GM21381 (cell line): ENCODE results near the gene RLN1.
"Not testable (repeated sequence)": the region's sequence is repeated elsewhere in the genome, so short reads cannot be mapped to it uniquely, and the experiment has no call there.

Experiments
- ATAC-seq: cut with Tn5 transposase; IDR thresholded peaks from one replicate; pipeline ENCODE4 v1.9.1; 2021; ENCODE audit warnings: mild to moderate bottlenecking, moderate library complexity; ENCODE audit not compliant: unreplicated experiment

The RLN1 gene

GRCh38 chr9:5338992-5339981, at the start of gene RLN1:
Gene RLN1 (minus strand): TSS chr9:5339876. CDS start chr9:5339746, 130 bp downstream.
- peak; percentile 99 for ATAC-seq

- no peak for ATAC-seq
Observed at GRCh38 chr9:5389109-5389732, 49.5 kb upstream of the RLN1 start.

GRCh38 chr9:5388026-5388819, 48.5 kb upstream of the RLN1 start:
- ATAC-seq, result no peak

GRCh38 chr9:5384436-5384835, 44.8 kb upstream of the RLN1 start:
- ATAC-seq, result no peak

- no peak for ATAC-seq
Observed at GRCh38 chr9:5382479-5382878, 42.8 kb upstream of the RLN1 start.

GRCh38 chr9:5375790-5376477, 36.3 kb upstream of the RLN1 start:
- no peak for ATAC-seq

GRCh38 chr9:5375091-5375490, 35.4 kb upstream of the RLN1 start:
- no peak for ATAC-seq

- peak; percentile 98 for ATAC-seq
Observed at GRCh38 chr9:5364294-5365024, 24.8 kb upstream of the RLN1 start.

- ATAC-seq, result no peak
Observed at GRCh38 chr9:5361326-5362010, 21.8 kb upstream of the RLN1 start.

- ATAC-seq, result no peak
Observed at GRCh38 chr9:5360341-5360740, 20.7 kb upstream of the RLN1 start.

GRCh38 chr9:5357431-5358105, 17.9 kb upstream of the RLN1 start:
- ATAC-seq, result no peak

- ATAC-seq, result no peak
Observed at GRCh38 chr9:5355817-5356216, 16.1 kb upstream of the RLN1 start.

GRCh38 chr9:5355226-5355625, 15.6 kb upstream of the RLN1 start:
- no peak for ATAC-seq

GRCh38 chr9:5354184-5354583, 14.5 kb upstream of the RLN1 start:
- ATAC-seq, result no peak

- no peak for ATAC-seq
Observed at GRCh38 chr9:5352637-5353248, 13.1 kb upstream of the RLN1 start.

- ATAC-seq, result no peak
Observed at GRCh38 chr9:5336688-5337087, 3.0 kb downstream of the RLN1 start.

GRCh38 chr9:5331276-5331675, 8.4 kb downstream of the RLN1 start:
- ATAC-seq, result not testable (repeated sequence)

- no peak for ATAC-seq
Observed at GRCh38 chr9:5326893-5327548, 12.7 kb downstream of the RLN1 start.
